Colonic mucosa (tissue), 4 donors: ENCODE results near the gene DIPK2A. TPM values are rescaled to one million over a fixed set of nuclear protein-coding genes. Genes with fewer than 3 reads are reported as not detected.

ENCODE experiments used
- DNase-seq: peaks from one replicate; pipeline ENCODE4 v3.0.0-alpha.2; 2020
- H3K27ac ChIP-seq: fragments of 200-600 bp; one replicate; pipeline ENCODE4 v1.8.0; 2021
- H3K27me3 ChIP-seq: fragments of 200-600 bp; one replicate; pipeline ENCODE4 v1.8.0; 2021
- H3K36me3 ChIP-seq: fragments of 200-600 bp; one replicate; pipeline ENCODE4 v1.8.0; 2021
- H3K4me1 ChIP-seq: fragments of 200-600 bp; one replicate; pipeline ENCODE4 v1.8.0; 2021; ENCODE audit warnings: mild to moderate bottlenecking
- H3K4me3 ChIP-seq: fragments of 200-600 bp; one replicate; pipeline ENCODE4 v1.8.0; 2021
- H3K9ac ChIP-seq, 2 donors: one replicate each; pipeline ENCODE4 v1.7.0; 2013; ENCODE audit warnings: control low read depth in 2 of 2, low read depth in 2 of 2, low read length in 2 of 2
- H3K9me3 ChIP-seq: fragments of 200-600 bp; one replicate; pipeline ENCODE4 v1.8.0; 2021
- intact Hi-C: fragments of 100-400 bp; cut with DNase I; formaldehyde crosslinking; loops from one replicate; pipeline ENCODE4 v1.14.1; 2022
- total RNA-seq, 2 donors: library from RNA; stranded (reverse); fragmentation: NEBNext Ultra II Directional in 1 of 2; extraction: Animal tissue kit (Norgen Biotek cat#: 25700) in 1 of 2; gene quantifications; one replicate each; pipeline ENCODE4 v1.2.1, GENCODE V29; 2021
- TF ChIP-seq, protein P1 (sequence below): fragments of 200-600 bp; IDR thresholded peaks from one replicate; pipeline ENCODE4 v1.8.0; 2022; ENCODE audit warnings: antibody characterized with exemption, mild to moderate bottlenecking
- donor health status: healthy.
- donor health status: DM: no; HTN: no; CAD: no.
- donor health status: DM: no; HTN: no; CAD: no.

Gene DIPK2A
- total RNA-seq, 2 donors from 2014 or later: 19.3 to 21.4 TPM

DNA sequence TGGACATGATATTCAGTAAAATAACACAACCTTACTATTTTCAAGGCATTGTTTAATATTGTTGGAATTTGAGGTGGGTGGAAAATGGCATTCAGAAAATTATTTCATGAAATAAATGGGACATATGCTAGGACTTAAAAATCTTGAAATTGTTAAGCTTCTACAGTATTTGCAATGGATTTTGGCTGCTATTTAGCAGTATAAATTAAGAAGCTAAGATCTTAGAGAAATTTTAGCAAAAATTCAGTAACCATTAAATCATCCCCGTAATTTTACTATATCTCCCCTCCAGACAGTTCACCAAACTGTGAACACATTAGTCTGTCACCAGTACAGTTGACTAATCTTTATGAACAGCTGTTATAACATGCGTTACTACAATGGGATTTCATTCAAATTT lies 8.2 kb downstream of the DIPK2A start:
- no peak for DNase-seq
- Histone ChIP-seq H3K27me3 (no peaks in the 10 kb centered on the region), H3K4me3 (no peak overlapping the region), H3K9ac (no peak overlapping the region), H3K36me3 (no peaks in the 10 kb centered on the region), H3K4me1 (no peaks in the 10 kb centered on the region), H3K9me3 (no peaks in the 10 kb centered on the region), H3K27ac (no peak overlapping the region)
- intact Hi-C loops: no loop called here
- TF ChIP-seq, protein P1, sequence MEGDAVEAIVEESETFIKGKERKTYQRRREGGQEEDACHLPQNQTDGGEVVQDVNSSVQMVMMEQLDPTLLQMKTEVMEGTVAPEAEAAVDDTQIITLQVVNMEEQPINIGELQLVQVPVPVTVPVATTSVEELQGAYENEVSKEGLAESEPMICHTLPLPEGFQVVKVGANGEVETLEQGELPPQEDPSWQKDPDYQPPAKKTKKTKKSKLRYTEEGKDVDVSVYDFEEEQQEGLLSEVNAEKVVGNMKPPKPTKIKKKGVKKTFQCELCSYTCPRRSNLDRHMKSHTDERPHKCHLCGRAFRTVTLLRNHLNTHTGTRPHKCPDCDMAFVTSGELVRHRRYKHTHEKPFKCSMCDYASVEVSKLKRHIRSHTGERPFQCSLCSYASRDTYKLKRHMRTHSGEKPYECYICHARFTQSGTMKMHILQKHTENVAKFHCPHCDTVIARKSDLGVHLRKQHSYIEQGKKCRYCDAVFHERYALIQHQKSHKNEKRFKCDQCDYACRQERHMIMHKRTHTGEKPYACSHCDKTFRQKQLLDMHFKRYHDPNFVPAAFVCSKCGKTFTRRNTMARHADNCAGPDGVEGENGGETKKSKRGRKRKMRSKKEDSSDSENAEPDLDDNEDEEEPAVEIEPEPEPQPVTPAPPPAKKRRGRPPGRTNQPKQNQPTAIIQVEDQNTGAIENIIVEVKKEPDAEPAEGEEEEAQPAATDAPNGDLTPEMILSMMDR: no peak

DNA sequence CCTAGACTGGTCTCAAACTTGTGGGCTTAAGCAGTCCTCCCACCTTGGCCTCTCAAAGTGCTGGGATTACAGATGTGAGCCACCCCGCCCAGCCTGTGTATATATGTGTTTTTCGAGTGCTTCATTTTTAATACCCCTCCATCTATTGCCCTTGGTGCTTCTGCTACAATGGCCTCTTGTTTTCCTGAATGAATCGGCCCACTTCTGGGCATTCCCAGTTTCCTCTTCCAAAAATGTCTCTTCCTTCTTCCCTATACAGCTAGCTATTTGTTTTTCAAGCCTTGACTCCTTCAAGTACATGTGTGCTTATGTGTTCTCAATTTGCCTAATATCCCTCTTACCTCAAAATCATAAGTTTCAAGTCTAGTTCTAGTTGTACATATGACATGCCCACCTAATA lies 16.7 kb downstream of the DIPK2A start:
- no peak for DNase-seq
- H3K27me3 ChIP-seq: no peaks in the 10 kb centered on the region
- intact Hi-C loops: no loop called here
- no peak overlapping the region for H3K4me3 ChIP-seq
- no peaks in the 10 kb centered on the region for H3K4me1 ChIP-seq
- TF ChIP-seq, protein P1: no peak
- H3K9me3 ChIP-seq: no peaks in the 10 kb centered on the region
- H3K27ac ChIP-seq: no peak overlapping the region
- H3K9ac ChIP-seq: no peak overlapping the region
- no peaks in the 10 kb centered on the region for H3K36me3 ChIP-seq

DNA sequence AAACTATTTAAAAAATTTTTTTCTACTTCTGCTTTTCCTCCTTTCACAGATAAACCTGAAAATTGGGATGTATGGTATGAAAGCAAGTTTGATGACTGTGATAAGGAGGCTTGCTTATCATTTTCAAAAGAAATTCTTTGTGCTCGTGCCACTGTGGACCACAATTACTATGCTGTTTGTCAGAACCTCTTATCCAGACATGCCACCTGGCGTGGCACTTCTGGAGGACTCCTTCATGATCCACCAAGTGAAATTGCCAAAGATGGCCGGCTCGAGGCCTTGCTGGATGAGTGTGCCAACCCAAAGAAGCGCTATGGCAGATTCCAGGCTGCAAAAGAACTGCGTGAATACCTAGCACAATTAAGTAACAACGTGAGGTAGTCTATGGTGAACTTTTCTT lies 17.8 kb downstream of the DIPK2A start:
- H3K4me3 ChIP-seq: no peak overlapping the region
- H3K4me1 ChIP-seq: no peaks in the 10 kb centered on the region
- no peak for DNase-seq
- intact Hi-C loops: no loop called here
- H3K36me3 ChIP-seq: no peaks in the 10 kb centered on the region
- no peak overlapping the region for H3K27ac ChIP-seq
- TF ChIP-seq, protein P1: no peak
- H3K9me3 ChIP-seq: no peaks in the 10 kb centered on the region
- no peak overlapping the region for H3K9ac ChIP-seq
- H3K27me3 ChIP-seq: no peaks in the 10 kb centered on the region

DNA sequence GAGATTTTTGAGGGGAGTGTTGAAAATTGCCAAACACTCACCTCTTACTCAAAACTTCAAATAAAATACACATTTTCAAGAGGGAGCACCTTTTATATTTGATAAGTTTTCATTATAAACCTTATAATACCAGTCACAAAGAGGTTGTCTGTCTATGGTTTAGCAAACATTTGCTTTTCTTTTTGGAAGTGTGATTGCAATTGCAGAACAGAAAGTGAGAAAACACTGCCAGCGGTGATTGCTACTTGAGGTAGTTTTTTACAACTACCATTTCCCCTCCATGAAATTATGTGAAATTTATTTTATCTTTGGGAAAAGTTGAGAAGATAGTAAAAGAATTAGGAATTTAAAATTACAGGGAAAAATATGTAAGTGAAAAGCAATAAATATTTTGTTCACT lies 20.1 kb downstream of the DIPK2A start:
- Histone ChIP-seq H3K27me3 (no peaks in the 10 kb centered on the region), H3K9me3 (no peaks in the 10 kb centered on the region), H3K27ac (no peak overlapping the region), H3K9ac (no peak overlapping the region), H3K4me1 (no peaks in the 10 kb centered on the region), H3K4me3 (no peak overlapping the region), H3K36me3 (no peaks in the 10 kb centered on the region)
- TF ChIP-seq, protein P1: no peak
- no peak for DNase-seq
- intact Hi-C loops: no loop called here

DNA sequence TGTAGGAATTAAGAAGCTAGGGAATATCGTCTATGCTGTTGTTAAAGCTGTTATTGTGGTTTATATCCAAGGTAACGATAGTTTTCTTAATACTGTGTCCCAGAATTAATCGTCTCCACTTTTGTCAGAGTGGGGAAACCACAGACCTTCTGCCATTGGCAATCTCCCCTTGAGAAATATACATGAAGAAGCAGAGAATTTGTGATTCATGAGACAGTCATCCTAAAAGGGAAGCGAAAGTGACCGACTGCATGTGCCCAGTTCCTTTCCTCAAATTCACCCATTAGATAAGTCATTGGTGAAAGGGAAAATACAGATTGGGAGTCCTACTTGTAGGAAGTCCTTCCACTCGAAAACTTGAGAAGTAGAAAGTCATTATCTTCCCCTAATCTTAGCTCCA lies 26.6 kb downstream of the DIPK2A start:
- no peak for DNase-seq
- TF ChIP-seq, protein P1: no peak
- intact Hi-C loops: no loop called here

DNA sequence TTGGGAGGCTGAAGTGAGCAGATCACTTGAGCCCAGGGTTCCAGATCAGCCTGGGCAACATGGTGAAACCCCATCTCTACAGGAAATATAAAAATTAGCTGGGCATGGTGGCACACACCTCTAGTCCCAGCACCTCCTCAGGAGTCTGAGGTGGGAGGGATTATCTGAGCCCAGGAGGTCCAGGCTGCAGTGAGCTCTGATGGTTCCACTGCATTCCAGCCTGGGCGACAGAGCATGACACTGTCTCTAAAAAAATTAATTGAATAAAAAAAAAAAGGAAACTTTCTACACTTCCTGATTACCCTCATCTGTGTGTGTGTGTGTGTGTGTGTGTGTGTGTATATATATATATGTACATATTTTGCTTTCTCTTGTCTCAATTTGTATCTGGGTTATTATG lies 31.4 kb downstream of the DIPK2A start:
- Histone ChIP-seq H3K36me3 (no peaks in the 10 kb centered on the region), H3K4me1 (no peaks in the 10 kb centered on the region), H3K27me3 (no peaks in the 10 kb centered on the region), H3K9me3 (no peaks in the 10 kb centered on the region), H3K27ac (no peak overlapping the region), H3K4me3 (no peak overlapping the region), H3K9ac (no peak overlapping the region)
- no peak for DNase-seq
- intact Hi-C loops: no loop called here
- TF ChIP-seq, protein P1: no peak

More for the DNA sequence above, 26.6 kb downstream of the DIPK2A start:
- H3K4me1 ChIP-seq: no peaks in the 10 kb centered on the region
- no peak overlapping the region for H3K9ac ChIP-seq
- H3K27ac ChIP-seq: no peak overlapping the region
- H3K4me3 ChIP-seq: no peak overlapping the region
- H3K9me3 ChIP-seq: no peaks in the 10 kb centered on the region
- H3K27me3 ChIP-seq: no peaks in the 10 kb centered on the region
- no peaks in the 10 kb centered on the region for H3K36me3 ChIP-seq
